ENCODE results near the gene PSMD9.

DNA sequence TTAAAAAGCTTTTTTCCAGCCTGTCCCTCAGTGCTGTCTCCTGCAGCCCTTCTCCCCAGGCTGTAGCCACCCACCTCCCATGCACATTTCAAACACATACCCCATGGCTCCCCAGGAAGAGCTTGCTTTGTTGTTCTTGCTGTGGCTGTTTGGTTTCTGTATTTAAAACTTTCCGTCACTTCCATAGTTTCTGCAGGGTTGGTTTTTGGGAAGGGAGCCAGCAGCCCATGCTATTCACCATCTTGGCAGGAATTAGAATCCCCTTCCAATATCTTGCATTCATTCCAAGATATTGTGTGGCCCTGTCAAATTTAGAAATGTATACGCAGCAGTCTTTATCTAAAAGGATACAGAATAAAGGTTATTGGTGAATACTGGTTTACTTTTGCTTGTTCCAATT lies 59.4 kb downstream of the PSMD9 start:
- TF ChIP-seq, protein P1, sequence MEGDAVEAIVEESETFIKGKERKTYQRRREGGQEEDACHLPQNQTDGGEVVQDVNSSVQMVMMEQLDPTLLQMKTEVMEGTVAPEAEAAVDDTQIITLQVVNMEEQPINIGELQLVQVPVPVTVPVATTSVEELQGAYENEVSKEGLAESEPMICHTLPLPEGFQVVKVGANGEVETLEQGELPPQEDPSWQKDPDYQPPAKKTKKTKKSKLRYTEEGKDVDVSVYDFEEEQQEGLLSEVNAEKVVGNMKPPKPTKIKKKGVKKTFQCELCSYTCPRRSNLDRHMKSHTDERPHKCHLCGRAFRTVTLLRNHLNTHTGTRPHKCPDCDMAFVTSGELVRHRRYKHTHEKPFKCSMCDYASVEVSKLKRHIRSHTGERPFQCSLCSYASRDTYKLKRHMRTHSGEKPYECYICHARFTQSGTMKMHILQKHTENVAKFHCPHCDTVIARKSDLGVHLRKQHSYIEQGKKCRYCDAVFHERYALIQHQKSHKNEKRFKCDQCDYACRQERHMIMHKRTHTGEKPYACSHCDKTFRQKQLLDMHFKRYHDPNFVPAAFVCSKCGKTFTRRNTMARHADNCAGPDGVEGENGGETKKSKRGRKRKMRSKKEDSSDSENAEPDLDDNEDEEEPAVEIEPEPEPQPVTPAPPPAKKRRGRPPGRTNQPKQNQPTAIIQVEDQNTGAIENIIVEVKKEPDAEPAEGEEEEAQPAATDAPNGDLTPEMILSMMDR (IDR thresholded peaks at IDR 0.05; ENCODE audit: low read length): no peak
- TF ChIP-seq EZH2 (IDR thresholded peaks at IDR 0.05; ENCODE audit: borderline replicate concordance, low read length): no peak
